Measurements from ENCODE around the gene EXOC3.

DNA sequence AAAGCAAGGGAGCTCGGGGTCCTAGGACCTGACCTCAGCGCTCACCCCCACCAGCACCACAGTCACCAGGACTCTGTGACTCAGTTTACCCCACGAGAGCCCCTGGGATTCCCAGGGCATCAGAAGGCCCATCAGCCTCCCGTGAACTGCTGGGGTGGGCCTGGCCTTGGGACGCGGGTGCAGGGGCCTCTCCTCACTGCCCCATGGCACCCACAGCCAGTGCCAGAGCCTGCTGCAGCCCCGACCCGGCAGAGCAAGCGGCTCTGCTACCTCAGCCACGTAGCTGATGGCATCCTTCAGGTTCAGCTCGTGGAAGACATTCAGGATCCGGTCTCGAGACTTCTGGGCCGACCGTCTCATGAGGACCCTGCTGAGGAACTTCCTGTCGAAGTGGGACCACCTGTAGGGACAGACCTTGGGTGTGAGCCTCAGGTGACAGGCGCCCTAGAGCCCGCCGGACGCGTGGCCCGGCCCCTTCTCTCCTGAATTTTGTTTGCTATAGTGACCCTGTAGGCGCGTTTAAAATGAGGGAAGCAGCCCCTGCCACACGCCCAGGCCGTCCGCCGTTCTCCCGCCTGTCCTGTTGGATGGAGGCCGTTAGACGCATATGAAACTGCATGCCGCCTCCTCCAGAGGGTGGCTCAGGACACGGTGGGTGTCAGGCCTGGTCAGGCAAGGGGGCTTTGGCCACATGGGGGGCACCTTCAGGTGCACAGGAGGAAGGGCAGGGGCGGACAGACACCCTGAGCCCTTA, 36.8 kb downstream of the EXOC3 start:
- no peak for TF ChIP-seq POLR2A (IDR thresholded peaks at IDR 0.05; ENCODE audit: borderline replicate concordance, extremely low read depth, insufficient read depth, insufficient read length)
- no peak for TF ChIP-seq ZFX (IDR thresholded peaks at IDR 0.05)
- TF ChIP-seq POLR2AphosphoS5 (IDR thresholded peaks at IDR 0.05; ENCODE audit: low read depth, low read length) = no peak
- TF ChIP-seq, protein P1, sequence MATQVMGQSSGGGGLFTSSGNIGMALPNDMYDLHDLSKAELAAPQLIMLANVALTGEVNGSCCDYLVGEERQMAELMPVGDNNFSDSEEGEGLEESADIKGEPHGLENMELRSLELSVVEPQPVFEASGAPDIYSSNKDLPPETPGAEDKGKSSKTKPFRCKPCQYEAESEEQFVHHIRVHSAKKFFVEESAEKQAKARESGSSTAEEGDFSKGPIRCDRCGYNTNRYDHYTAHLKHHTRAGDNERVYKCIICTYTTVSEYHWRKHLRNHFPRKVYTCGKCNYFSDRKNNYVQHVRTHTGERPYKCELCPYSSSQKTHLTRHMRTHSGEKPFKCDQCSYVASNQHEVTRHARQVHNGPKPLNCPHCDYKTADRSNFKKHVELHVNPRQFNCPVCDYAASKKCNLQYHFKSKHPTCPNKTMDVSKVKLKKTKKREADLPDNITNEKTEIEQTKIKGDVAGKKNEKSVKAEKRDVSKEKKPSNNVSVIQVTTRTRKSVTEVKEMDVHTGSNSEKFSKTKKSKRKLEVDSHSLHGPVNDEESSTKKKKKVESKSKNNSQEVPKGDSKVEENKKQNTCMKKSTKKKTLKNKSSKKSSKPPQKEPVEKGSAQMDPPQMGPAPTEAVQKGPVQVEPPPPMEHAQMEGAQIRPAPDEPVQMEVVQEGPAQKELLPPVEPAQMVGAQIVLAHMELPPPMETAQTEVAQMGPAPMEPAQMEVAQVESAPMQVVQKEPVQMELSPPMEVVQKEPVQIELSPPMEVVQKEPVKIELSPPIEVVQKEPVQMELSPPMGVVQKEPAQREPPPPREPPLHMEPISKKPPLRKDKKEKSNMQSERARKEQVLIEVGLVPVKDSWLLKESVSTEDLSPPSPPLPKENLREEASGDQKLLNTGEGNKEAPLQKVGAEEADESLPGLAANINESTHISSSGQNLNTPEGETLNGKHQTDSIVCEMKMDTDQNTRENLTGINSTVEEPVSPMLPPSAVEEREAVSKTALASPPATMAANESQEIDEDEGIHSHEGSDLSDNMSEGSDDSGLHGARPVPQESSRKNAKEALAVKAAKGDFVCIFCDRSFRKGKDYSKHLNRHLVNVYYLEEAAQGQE (IDR thresholded peaks at IDR 0.05; ENCODE audit: low read depth) = no peak
- TF ChIP-seq, protein P2, sequence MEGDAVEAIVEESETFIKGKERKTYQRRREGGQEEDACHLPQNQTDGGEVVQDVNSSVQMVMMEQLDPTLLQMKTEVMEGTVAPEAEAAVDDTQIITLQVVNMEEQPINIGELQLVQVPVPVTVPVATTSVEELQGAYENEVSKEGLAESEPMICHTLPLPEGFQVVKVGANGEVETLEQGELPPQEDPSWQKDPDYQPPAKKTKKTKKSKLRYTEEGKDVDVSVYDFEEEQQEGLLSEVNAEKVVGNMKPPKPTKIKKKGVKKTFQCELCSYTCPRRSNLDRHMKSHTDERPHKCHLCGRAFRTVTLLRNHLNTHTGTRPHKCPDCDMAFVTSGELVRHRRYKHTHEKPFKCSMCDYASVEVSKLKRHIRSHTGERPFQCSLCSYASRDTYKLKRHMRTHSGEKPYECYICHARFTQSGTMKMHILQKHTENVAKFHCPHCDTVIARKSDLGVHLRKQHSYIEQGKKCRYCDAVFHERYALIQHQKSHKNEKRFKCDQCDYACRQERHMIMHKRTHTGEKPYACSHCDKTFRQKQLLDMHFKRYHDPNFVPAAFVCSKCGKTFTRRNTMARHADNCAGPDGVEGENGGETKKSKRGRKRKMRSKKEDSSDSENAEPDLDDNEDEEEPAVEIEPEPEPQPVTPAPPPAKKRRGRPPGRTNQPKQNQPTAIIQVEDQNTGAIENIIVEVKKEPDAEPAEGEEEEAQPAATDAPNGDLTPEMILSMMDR (IDR thresholded peaks at IDR 0.05 in 2 of 3, conservative IDR thresholded peaks at IDR 0.05 in 1 of 3; ENCODE audit: borderline replicate concordance in 1 of 3, insufficient read depth in 1 of 3, low read depth in 2 of 3, low read length in 2 of 3) = no peak
- no peak for TF ChIP-seq EZH2 (IDR thresholded peaks at IDR 0.05)
- no peak for TF ChIP-seq RAD21 (IDR thresholded peaks at IDR 0.05; ENCODE audit: low read depth)
- TF ChIP-seq ZNF274 (IDR thresholded peaks at IDR 0.05; ENCODE audit: low read depth, low read length) = no peak
- TF ChIP-seq EZH2phosphoT487 (IDR thresholded peaks at IDR 0.05; ENCODE audit: borderline replicate concordance) = no peak
- no peak for TF ChIP-seq YY1 (IDR thresholded peaks at IDR 0.05; ENCODE audit: extremely low read depth, insufficient replicate concordance, low read depth, low read length)
- no peak for TF ChIP-seq EGR1 (IDR thresholded peaks at IDR 0.05; ENCODE audit: low read depth)
